ENCODE data around the gene CLEC4M.

Gene CLEC4M

GRCh38 chr19:7734220-7735203 is 28.5 kb upstream of the CLEC4M start:
- TF ChIP-seq GATA2 (IDR thresholded peaks at IDR 0.05; ENCODE audit: low read depth, low read length): no peak
- no peak for TF ChIP-seq GATA3 (IDR thresholded peaks at IDR 0.05; ENCODE audit: low read depth, low read length)

GRCh38 chr19:7736148-7736547 is 26.9 kb upstream of the CLEC4M start:
- TF ChIP-seq GATA2 (IDR thresholded peaks at IDR 0.05; ENCODE audit: low read depth, low read length): no peak
- no peak for TF ChIP-seq GATA3 (IDR thresholded peaks at IDR 0.05; ENCODE audit: low read depth, low read length)

- TF ChIP-seq GATA3 (IDR thresholded peaks at IDR 0.05; ENCODE audit: low read depth, low read length) (no peak), GATA2 (IDR thresholded peaks at IDR 0.05; ENCODE audit: low read depth, low read length) (no peak)
Measured at GRCh38 chr19:7737215-7737614, 25.8 kb upstream of the CLEC4M start.

GRCh38 chr19:7738023-7738422 is 25.0 kb upstream of the CLEC4M start:
- no peak for TF ChIP-seq GATA2 (IDR thresholded peaks at IDR 0.05; ENCODE audit: low read depth, low read length)
- no peak for TF ChIP-seq GATA3 (IDR thresholded peaks at IDR 0.05; ENCODE audit: low read depth, low read length)

- TF ChIP-seq GATA2 (IDR thresholded peaks at IDR 0.05; ENCODE audit: low read depth, low read length) (no peak), GATA3 (IDR thresholded peaks at IDR 0.05; ENCODE audit: low read depth, low read length) (no peak)
Measured at GRCh38 chr19:7739211-7739755, 23.8 kb upstream of the CLEC4M start.

- TF ChIP-seq GATA3 (IDR thresholded peaks at IDR 0.05; ENCODE audit: low read depth, low read length) (no peak), GATA2 (IDR thresholded peaks at IDR 0.05; ENCODE audit: low read depth, low read length) (no peak)
Measured at GRCh38 chr19:7739801-7740681, 23.0 kb upstream of the CLEC4M start.

- TF ChIP-seq GATA3 (IDR thresholded peaks at IDR 0.05; ENCODE audit: low read depth, low read length) (no peak), GATA2 (IDR thresholded peaks at IDR 0.05; ENCODE audit: low read depth, low read length) (no peak)
Measured at GRCh38 chr19:7740682-7741054, 22.4 kb upstream of the CLEC4M start.

GRCh38 chr19:7742575-7742974 is 20.5 kb upstream of the CLEC4M start:
- TF ChIP-seq GATA3 (IDR thresholded peaks at IDR 0.05; ENCODE audit: low read depth, low read length): no peak
- TF ChIP-seq GATA2 (IDR thresholded peaks at IDR 0.05; ENCODE audit: low read depth, low read length): no peak

GRCh38 chr19:7742991-7743390 is 20.1 kb upstream of the CLEC4M start:
- TF ChIP-seq GATA2 (IDR thresholded peaks at IDR 0.05; ENCODE audit: low read depth, low read length) (no peak), GATA3 (IDR thresholded peaks at IDR 0.05; ENCODE audit: low read depth, low read length) (no peak)

- TF ChIP-seq GATA2 (IDR thresholded peaks at IDR 0.05; ENCODE audit: low read depth, low read length) (no peak), GATA3 (IDR thresholded peaks at IDR 0.05; ENCODE audit: low read depth, low read length) (no peak)
Measured at GRCh38 chr19:7743425-7743841, 19.6 kb upstream of the CLEC4M start.

GRCh38 chr19:7744199-7744786 is 18.8 kb upstream of the CLEC4M start:
- no peak for TF ChIP-seq GATA2 (IDR thresholded peaks at IDR 0.05; ENCODE audit: low read depth, low read length)
- no peak for TF ChIP-seq GATA3 (IDR thresholded peaks at IDR 0.05; ENCODE audit: low read depth, low read length)

- TF ChIP-seq GATA3 (IDR thresholded peaks at IDR 0.05; ENCODE audit: low read depth, low read length) (no peak), GATA2 (IDR thresholded peaks at IDR 0.05; ENCODE audit: low read depth, low read length) (no peak)
Measured at GRCh38 chr19:7744871-7745650, 18.0 kb upstream of the CLEC4M start.

Data from SH-SY5Y (cell line).